ENCODE data around the gene DYNLT2.
A peak's percentile ranks its signal among the peaks of the same experiment; 100 is the strongest.
"Not testable (repeated sequence)": the region's sequence is repeated elsewhere in the genome, so short reads cannot be mapped to it uniquely, and the experiment has no call there.

DYNLT2 gene

DNA sequence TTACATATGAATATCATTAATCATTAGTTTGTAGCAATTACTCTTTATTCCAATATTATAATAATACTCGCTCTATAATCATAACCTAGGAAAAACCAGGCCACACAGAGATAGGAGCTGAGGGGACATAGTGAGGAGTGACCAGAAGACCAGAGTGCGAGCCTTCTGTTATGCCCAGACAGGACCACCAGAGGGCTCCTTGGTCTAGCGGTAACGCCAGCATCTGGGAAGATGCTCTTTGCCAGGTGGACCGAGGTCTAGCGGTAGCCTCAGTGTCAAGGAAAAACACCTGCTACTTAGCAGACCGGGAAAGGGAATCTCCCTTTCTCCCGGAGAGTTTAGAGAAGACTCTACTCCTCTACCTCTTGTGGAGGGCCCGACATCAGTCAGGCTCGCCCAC lies 54.3 kb downstream of the DYNLT2 start:
- H3K4ac ChIP-seq (ENCODE audit: low read depth, low read length); H2BK120ac ChIP-seq (ENCODE audit: low read depth, low read length); H4K5ac ChIP-seq (ENCODE audit: low read length); H3K36me3 ChIP-seq (ENCODE audit: control insufficient read depth, insufficient read depth, low read length); H3K9ac ChIP-seq (ENCODE audit: low read length); H3K4me2 ChIP-seq (ENCODE audit: low read length); H3K27me3 ChIP-seq (ENCODE audit: insufficient read depth, low read length, poor library complexity); H3K4me1 ChIP-seq (ENCODE audit: control insufficient read depth, low read depth, low read length); H3K27ac ChIP-seq (ENCODE audit: low read depth, low read length); H2BK15ac ChIP-seq (replicated peaks; ENCODE audit: low read depth); H4K8ac ChIP-seq (ENCODE audit: low read depth, low read length); H3K56ac ChIP-seq (ENCODE audit: low read length); H3K23ac ChIP-seq (ENCODE audit: low read length); H3K4me3 ChIP-seq (ENCODE audit: low read length); H2AK5ac ChIP-seq (ENCODE audit: low read length); H3K18ac ChIP-seq (ENCODE audit: low read length); H2BK5ac ChIP-seq (ENCODE audit: low read length): not testable (repeated sequence)
- no CpG with 5 or more reads among the region's 10 CpGs for WGBS (ENCODE audit: extremely low coverage, insufficient coverage, low lambda C conversion rate)
- peak; percentile 30 for DNase-seq
- peaks cover 30% of the 10 kb centered on the region for H3K79me1 ChIP-seq (ENCODE audit: low read length)
- H3K79me2 ChIP-seq (ENCODE audit: control insufficient read depth, insufficient read depth, low read length): peaks cover 33% of the 10 kb centered on the region

DNA sequence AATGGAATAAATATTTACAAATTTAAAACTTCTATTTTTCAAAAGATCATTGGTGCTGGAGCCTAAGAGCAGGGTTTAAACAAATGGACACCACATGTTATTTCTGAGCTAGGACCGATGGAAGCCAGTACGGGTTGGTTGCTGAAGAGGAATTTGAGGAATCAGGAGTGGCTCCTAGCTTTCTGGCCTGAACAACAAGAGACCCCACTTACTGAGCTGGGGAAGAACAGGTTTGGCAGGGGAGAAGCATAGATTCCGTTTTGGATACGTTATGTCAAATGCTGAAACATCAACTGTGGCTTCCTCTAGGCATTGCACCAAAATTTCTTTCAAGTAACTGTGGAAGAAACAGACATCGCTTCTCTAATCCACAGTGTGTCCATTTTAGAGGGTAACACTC lies 56.2 kb downstream of the DYNLT2 start:
- Histone ChIP-seq H3K18ac (ENCODE audit: low read length) (no peak overlapping the region), H4K5ac (ENCODE audit: low read length) (no peak overlapping the region), H3K36me3 (ENCODE audit: control insufficient read depth, insufficient read depth, low read length) (peaks cover 1% of the 10 kb centered on the region), H3K27me3 (ENCODE audit: insufficient read depth, low read length, poor library complexity) (no peaks in the 10 kb centered on the region), H2BK120ac (ENCODE audit: low read depth, low read length) (no peak overlapping the region), H2BK5ac (ENCODE audit: low read length) (no peak overlapping the region), H2AK5ac (ENCODE audit: low read length) (no peak overlapping the region), H3K79me2 (ENCODE audit: control insufficient read depth, insufficient read depth, low read length) (peaks cover 24% of the 10 kb centered on the region), H2BK15ac (replicated peaks; ENCODE audit: low read depth) (no peak overlapping the region), H3K4me1 (ENCODE audit: control insufficient read depth, low read depth, low read length) (peaks cover 3% of the 10 kb centered on the region), H3K4me3 (ENCODE audit: low read length) (no peak overlapping the region), H3K27ac (ENCODE audit: low read depth, low read length) (no peak overlapping the region), H4K8ac (ENCODE audit: low read depth, low read length) (no peak overlapping the region), H3K79me1 (ENCODE audit: low read length) (peaks cover 22% of the 10 kb centered on the region), H3K56ac (ENCODE audit: low read length) (no peak overlapping the region), H3K4me2 (ENCODE audit: low read length) (no peak overlapping the region), H3K4ac (ENCODE audit: low read depth, low read length) (no peak overlapping the region), H3K23ac (ENCODE audit: low read length) (no peak overlapping the region), H3K9ac (ENCODE audit: low read length) (no peak overlapping the region)
- no CpG with 5 or more reads among the region's 5 CpGs for WGBS (ENCODE audit: extremely low coverage, insufficient coverage, low lambda C conversion rate)
- no peak for DNase-seq

DNA sequence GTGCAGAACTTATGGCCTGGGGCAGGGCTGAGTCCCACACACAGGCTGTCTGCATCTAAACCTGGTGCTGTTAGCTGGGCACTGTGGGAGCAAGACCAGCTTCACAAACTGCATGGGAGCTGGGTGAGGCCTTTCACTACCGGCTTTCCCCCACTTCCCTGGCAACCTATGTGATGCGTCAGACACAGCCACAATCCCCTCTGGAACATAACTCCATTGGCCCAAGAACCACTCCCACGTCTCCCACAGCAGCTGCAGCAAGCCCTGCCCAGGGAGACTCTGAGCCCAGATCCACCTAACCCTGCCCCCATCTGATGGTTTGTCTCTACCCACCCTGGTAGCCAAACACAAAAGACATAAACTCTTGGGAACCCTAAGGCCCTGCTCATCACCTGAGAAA lies 58.9 kb downstream of the DYNLT2 start:
- Histone ChIP-seq H3K4ac (ENCODE audit: low read depth, low read length) (no peak overlapping the region), H3K4me1 (ENCODE audit: control insufficient read depth, low read depth, low read length) (peaks cover 2% of the 10 kb centered on the region), H3K27me3 (ENCODE audit: insufficient read depth, low read length, poor library complexity) (no peaks in the 10 kb centered on the region), H3K56ac (ENCODE audit: low read length) (peak overlapping the region; percentile 18), H3K4me3 (ENCODE audit: low read length) (no peak overlapping the region), H3K23ac (ENCODE audit: low read length) (no peak overlapping the region), H3K9ac (ENCODE audit: low read length) (no peak overlapping the region), H4K8ac (ENCODE audit: low read depth, low read length) (no peak overlapping the region), H3K4me2 (ENCODE audit: low read length) (no peak overlapping the region), H3K79me1 (ENCODE audit: low read length) (peaks cover 18% of the 10 kb centered on the region), H2BK15ac (replicated peaks; ENCODE audit: low read depth) (no peak overlapping the region), H4K5ac (ENCODE audit: low read length) (no peak overlapping the region), H3K27ac (ENCODE audit: low read depth, low read length) (peak overlapping the region; percentile 47), H3K36me3 (ENCODE audit: control insufficient read depth, insufficient read depth, low read length) (peaks cover 10% of the 10 kb centered on the region), H2AK5ac (ENCODE audit: low read length) (no peak overlapping the region), H3K79me2 (ENCODE audit: control insufficient read depth, insufficient read depth, low read length) (peaks cover 15% of the 10 kb centered on the region), H2BK5ac (ENCODE audit: low read length) (no peak overlapping the region), H3K18ac (ENCODE audit: low read length) (no peak overlapping the region), H2BK120ac (ENCODE audit: low read depth, low read length) (no peak overlapping the region)
- no CpG with 5 or more reads among the region's 3 CpGs for WGBS (ENCODE audit: extremely low coverage, insufficient coverage, low lambda C conversion rate)
- no peak for DNase-seq

DNA sequence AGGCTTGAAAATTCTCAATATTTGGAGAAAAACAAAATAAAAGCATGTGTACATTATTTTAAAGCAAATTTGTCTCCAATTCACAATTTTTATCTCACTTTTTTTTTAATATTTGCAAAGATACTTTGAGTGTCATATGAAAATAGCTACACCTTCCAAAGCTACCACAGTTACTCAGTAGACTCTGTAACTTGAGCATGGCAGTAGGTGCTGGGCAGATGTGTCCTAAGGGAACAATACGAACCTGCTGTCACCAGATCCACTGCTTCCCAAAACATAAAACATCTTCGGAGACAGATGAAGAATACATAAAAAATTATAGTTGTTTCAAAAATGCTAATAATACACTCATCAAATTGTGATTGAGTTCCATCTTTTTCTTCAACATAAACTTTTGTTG lies 60.1 kb downstream of the DYNLT2 start:
- H3K18ac ChIP-seq (ENCODE audit: low read length): no peak overlapping the region
- no peak overlapping the region for H3K9ac ChIP-seq (ENCODE audit: low read length)
- H3K4me1 ChIP-seq (ENCODE audit: control insufficient read depth, low read depth, low read length): peaks cover 2% of the 10 kb centered on the region
- H4K8ac ChIP-seq (ENCODE audit: low read depth, low read length): no peak overlapping the region
- no peaks in the 10 kb centered on the region for H3K27me3 ChIP-seq (ENCODE audit: insufficient read depth, low read length, poor library complexity)
- H3K56ac ChIP-seq (ENCODE audit: low read length): no peak overlapping the region
- no peak overlapping the region for H3K27ac ChIP-seq (ENCODE audit: low read depth, low read length)
- no peak overlapping the region for H3K4me2 ChIP-seq (ENCODE audit: low read length)
- no peak overlapping the region for H2AK5ac ChIP-seq (ENCODE audit: low read length)
- H3K23ac ChIP-seq (ENCODE audit: low read length): no peak overlapping the region
- no peak overlapping the region for H2BK120ac ChIP-seq (ENCODE audit: low read depth, low read length)
- no peak overlapping the region for H2BK15ac ChIP-seq (replicated peaks; ENCODE audit: low read depth)
- H2BK5ac ChIP-seq (ENCODE audit: low read length): no peak overlapping the region
- peaks cover 10% of the 10 kb centered on the region for H3K36me3 ChIP-seq (ENCODE audit: control insufficient read depth, insufficient read depth, low read length)
- no CpG with 5 or more reads among the region's 2 CpGs for WGBS (ENCODE audit: extremely low coverage, insufficient coverage, low lambda C conversion rate)
- DNase-seq: no peak
- H3K79me2 ChIP-seq (ENCODE audit: control insufficient read depth, insufficient read depth, low read length): peaks cover 15% of the 10 kb centered on the region
- H3K4ac ChIP-seq (ENCODE audit: low read depth, low read length): no peak overlapping the region
- peaks cover 17% of the 10 kb centered on the region for H3K79me1 ChIP-seq (ENCODE audit: low read length)
- no peak overlapping the region for H4K5ac ChIP-seq (ENCODE audit: low read length)
- no peak overlapping the region for H3K4me3 ChIP-seq (ENCODE audit: low read length)
